Body of pancreas (tissue), 4 donors: ENCODE measurements around the gene VEGFA.
A peak's percentile ranks its signal among the peaks of the same experiment; 100 is the strongest.

Experiments used
- CTCF ChIP-seq, 7 experiments: fragments of 450-650 bp in 4 of 7; fragments of 200-600 bp in 3 of 7; sonication (generic) in 3 of 7; IDR thresholded peaks; one replicate each; pipeline ENCODE4 v1.5.1; 2016 to 2019; ENCODE audit warnings: antibody characterized with exemption in 7 of 7
- POLR2A ChIP-seq, 3 donors: fragments of 450-650 bp; IDR thresholded peaks; one replicate each; pipeline ENCODE4 v1.6.1; 2016; ENCODE audit warnings: antibody characterized with exemption in 3 of 3, mild to moderate bottlenecking in 2 of 3

GRCh38 chr6:43823879-43824702 is 54.1 kb downstream of the VEGFA start:
- TF ChIP-seq CTCF (IDR thresholded peaks at IDR 0.05) = peak in 4 of 7 experiments; percentile 28 to 54 (median 37)
- TF ChIP-seq POLR2A (IDR thresholded peaks at IDR 0.05) = peak in 2 of 3 donors; percentile 62 to 66
